Suppressor macrophage treated with lipopolysaccharide for 1 hour (primary cell): ENCODE data around the gene NEUROD2.

Experiments
- DNase-seq, 3 donors: peaks; one replicate each; pipeline ENCODE4 v3.0.0-alpha.2; 2020 to 2022

The NEUROD2 gene

DNA sequence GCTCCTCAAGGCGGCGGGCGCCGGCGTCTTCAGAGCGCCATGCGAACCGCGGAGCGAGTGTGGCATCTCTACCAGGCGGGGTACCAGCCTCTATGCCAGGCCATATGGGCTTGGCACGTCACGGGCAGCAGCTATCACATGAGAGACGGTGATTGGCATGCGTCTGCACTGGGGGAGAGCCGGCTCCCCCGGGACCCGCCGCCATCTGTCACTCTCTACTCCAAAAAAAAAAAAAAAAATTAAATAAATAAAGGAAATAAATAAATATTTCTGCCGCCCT is at the start of gene NEUROD2:
NEUROD2 (minus strand) TSS at position 70 of the 280 bp plus-strand sequence. CDS start 1,321 bp downstream, outside the sequence.
- DNase-seq = no peak

DNA sequence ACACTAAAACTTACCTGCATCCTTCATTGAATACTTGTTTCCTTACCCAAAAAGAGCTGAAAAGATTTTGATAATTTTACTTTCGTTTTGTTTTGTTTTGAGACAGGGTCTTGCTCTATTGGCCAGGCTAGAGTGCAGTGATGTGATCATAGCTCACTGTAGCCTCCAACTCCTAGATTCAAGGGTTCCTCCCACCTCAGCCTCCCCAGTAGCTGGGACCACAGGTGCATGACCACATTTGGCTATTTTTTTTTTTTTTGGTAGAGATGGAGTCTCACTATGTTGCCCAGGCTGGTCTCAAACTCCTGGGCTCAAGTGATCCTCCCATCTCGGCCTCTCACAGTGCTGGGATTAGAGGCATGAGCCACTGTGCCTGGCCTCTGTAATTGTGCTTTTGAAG is 47.4 kb upstream of the NEUROD2 start:
- DNase-seq = no peak

DNA sequence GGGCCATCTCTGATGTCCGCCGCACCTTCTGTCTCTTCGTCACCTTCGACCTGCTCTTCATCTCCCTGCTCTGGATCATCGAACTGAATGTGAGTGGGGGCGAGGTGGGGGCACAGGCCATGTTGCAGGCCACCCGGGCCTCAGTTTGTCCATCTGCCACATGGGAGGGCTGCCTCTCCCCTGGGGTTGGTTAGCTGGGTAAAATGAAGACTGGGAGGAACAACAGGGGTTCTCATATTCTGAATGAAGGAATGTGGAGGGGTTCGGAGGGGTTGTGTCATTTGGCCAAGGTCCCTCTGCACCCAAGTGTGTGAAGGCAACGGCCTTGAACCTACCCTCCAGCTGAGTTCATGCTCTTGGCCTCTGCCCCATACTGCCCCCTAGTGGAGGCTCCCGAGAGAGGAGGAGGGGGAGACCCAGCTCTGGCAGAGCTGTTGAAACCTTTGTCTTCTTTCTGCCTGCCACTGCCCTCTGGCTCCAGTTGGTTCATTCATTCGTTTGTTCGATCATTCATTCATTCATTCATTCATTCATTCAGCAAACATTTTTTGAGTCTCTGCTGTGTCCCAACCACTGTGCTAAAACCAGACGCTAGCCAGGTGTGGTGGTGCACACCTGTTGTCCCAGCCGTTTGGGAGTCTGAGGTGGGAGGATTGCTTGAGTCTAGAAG is 46.1 kb upstream of the NEUROD2 start:
- DNase-seq = peak; percentile 81 to 92 (median 85)

DNA sequence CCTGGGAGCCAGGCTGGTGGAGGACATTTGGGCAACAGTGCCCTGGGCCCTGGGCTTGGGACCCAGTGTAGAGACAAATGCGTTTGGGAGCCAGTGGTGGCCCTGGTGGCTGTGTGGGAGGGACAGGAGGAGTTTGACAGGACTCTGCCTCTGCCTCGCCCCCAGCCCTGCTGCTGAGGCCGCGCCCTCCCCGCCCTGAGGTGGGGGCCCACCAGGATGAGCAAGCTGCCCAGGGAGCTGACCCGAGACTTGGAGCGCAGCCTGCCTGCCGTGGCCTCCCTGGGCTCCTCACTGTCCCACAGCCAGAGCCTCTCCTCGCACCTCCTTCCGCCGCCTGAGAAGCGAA is 45.6 kb upstream of the NEUROD2 start:
- no peak for DNase-seq

DNA sequence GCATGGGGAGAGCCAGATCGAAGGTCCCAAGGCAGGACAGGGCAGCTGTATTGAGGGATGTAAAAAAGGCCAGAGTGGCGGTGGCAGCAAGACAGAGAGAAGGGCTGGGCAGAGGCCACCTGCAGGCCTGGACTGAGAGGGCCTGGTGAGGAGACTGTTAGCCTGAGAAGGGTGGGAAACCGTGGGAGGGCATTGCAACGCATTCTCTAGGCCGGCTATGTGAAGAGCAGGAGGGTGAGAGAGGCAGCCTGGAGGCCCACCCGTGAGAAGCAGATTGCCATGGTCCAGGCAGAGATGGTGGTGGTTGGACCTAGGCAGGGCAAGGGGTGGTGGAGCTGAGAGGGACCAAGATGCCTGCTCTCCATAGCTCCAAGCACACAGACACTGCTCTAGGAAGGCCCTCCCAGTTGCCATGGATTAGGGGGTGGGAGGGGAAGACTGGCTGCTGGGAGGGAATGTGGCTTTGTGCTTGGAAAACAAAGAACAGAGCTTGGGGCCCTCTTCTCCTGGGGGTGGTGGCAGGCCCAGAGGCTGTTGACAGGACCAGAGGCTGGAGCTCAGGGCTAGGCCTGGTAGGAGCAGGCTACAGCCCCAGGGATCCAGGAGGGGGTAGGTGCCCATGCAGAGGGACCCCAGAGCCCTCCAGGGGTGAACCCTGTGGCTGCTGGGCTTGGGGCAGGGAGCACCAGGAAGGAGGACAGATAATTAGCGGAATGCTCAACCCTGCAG is 45.0 kb upstream of the NEUROD2 start:
- DNase-seq = no peak

DNA sequence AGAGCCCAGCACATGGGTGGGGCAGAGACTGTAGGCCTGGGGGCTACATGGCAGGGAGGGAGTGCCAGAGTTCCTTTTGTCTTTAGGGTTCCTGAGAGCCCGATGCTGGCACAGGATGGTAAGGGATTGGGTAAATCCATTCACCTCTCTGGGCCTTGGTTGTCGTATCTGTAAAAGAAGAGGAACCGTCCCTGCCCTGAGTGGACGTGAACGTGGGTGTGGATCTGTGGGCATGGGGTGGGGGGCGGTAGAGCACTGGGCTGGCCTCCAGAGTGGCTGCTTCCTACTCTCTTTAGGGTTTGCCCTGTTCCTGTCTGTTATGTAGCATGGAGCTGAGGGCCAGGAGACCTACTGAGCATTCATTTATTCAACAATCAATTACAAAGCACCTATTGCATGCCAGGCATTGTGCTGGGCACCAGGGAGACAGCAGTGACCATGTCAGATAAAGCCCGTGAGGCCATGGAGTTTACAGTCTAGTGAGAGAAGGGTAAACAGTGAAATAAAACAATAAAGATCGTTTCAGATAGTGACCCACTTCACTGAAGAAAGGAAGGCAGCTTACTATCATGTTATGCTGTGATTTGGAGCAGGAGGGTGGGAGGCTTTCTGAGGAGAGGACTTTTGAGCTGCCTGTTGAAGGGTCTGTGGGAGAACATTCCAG is 44.3 kb upstream of the NEUROD2 start:
- DNase-seq = no peak

DNA sequence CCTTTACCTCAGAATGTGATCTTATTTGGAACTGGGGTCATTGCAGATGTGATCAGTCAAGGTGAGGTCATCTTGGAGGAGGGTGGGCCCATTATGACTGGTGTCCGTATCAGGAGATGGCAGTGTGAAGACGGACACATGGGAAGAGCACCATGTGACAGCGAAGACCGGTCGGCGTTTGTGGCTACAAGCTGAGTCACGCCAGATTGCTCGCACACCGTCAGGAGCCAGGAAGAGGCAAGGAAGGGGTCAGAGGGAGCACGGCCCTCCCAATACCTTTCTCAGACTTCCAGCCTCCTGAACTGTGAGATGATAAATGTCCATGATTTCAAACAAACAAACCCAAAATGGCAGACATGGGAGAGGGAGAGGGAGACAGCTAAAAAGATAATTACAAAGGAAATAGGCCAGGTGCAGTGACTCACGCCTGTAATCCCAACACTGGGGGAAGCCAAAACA is 42.4 kb upstream of the NEUROD2 start:
- DNase-seq = no peak

DNA sequence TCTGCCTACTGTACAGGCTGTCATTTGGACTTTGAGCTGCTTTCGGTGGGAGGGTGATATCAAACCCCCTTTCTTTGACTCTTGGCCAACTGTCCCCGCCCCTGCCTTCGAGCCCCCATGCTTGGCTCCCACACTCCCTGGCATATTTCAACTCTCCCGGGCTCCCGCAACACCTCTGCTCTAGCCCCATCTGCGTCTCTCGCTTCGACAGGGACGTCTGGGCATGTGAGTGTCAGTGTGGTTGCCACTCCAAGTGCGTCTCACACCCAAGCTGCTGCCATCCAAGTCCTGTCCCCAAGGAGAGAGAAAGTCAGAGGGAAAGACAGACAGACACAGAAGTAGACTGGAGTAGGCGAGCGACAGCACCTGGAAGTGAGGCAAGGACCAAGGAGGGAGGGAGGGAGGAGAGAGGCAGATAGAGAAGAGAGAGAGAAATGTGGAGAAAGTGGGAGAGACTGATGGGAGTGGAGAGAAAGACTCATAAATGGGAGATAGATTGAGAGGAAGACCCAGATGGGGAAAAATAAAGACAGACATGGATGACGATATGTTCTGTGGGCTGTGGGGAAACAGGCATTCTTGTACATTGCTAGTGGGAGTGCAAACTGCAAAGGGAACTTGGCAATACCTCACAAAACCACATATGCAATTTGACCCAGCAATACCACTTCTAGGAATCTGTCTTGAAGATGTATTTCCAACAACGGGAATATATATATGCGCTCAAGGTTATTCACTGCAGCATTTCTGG is 41.1 kb upstream of the NEUROD2 start:
- peak; percentile 53 to 58 (median 54) for DNase-seq

DNA sequence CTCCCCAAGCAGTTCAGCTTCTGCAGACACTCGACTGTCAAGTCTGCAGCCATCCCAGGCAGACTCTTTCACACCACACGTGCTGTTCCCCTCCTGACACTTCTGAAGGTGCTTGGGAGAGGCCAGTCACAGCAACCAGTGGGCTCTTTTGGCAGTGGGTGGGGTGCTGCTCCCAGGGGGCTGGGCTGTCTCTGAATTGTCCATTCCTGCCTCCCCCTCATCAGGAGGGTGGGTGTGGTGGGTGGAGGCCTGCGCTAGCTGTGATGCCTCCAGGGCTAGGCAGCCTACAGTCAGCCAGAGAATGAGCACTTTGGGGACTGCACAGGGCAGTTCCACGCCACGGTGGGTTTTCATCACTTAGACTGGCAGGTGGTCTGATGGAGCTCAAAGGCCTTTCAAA is 39.5 kb upstream of the NEUROD2 start:
- no peak for DNase-seq

DNA sequence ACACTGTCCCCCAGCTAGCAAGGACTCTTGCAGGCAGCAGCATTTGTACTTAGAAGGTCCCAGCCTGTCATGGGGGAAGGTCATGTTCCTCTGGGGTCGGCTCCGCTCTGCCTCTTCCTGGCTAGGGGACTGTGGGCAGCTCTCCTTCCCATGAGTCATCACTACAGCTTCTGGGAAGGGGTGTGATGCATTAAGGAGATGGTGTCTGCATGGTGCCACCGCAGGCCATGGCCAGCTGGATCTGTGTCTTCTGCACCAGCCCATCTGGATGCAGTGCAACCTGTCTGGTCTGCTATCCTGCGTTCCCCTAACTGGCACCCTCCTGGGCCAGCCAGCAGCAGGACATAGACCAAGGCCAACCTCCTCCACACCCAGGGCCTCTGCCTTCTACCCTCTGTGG is 35.6 kb upstream of the NEUROD2 start:
- peak in 2 of 3 donors; percentile 51 to 54 for DNase-seq

DNA sequence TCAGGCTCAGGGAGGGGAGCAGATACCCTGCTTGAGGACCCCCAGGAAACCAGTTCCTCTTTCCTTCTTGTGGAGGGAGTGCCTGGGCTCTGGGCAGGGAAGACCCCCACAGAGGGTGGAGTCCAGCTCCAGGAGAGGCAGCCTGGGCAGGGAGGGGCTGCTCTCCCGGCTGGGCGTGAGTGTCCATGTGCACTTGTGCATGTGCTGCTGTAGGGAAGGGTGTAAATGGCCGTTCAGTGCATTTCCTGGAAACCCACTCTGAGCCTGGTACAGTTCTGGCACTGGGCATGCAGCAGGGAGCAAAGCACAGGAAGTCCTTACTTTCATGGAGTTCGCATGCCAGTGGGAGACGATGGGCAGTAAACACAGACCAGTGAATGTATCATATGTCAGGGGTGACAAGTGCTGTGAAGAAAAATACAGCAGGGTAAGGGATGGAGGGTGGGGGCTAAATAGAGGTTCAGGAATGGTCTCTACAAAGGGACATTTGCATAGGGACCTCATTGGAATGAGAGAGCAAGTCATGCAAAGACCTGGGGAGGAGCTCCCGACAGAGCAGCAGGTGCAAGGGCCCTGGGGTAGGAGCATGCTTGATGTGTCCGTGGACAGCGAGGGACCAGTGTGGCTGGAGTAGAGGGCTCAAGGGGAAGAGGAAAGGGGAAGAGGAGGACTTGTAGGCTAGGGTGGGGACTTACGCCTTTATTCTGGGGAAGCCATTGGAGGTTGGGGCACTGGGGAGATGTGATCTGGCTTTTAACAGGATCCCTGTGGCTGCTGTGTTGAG is 34.8 kb upstream of the NEUROD2 start:
- DNase-seq = no peak

DNA sequence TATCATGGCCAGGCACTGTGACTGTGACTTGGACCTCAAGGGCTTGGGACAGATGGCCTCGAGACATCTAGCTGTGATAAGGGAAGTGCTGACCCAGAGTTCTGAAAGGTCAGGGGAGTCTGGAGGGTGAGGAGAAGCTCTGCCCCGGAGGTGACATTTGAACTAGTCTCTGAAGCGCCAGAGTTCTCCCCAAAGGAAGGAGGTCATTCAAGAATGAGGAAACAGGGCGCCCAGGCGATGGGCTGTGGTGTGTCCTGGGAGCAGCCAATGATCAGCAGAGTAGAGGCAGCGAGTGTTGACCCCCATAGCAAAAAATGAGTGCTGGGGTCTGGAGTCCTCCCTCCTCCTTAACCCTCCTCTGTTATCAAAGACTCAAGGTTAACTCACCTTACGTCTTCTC is 34.2 kb upstream of the NEUROD2 start:
- DNase-seq = peak; percentile 55 to 69 (median 65)

DNA sequence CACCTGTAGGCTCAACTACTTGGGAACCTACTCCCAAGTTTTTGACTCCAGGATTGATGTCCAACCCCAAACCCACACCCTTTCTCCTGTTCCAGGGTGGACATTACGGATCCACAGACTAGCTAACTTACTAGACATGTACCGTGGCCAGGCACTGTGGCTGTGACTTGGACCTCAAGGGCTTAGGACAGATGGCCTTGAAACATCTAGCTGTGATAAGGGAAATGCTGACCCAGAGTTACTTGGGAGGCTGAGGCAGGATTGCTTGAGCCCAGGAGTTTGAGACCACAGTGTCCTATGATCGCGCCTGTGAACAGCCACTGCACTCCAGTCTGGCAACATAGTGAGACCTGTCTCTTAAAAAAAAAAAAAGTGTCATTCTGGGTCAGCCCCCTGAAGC is 33.4 kb upstream of the NEUROD2 start:
- DNase-seq = no peak

DNA sequence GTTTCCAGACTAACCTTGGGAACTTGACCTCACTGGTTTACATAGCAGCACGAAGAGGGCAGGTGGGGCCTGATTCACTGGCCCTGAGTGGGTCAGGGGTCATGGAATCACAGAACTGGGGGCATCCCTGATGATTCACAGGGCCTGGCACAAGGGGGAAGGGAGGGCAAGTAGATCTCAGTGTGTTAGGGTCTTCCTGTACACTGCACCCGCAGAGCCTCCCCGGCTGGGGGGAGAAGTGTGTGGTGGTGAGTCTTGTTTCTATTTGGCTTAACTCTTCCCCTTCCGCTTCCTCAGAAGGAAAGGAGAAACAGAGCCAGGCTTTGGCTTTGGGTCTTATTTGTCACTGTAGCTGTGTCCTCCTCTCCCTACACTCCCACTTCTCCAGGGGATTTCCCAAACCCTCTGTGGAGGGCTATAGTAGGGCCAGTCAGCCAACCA is 32.9 kb upstream of the NEUROD2 start:
- DNase-seq = peak; percentile 69 to 80 (median 76)

DNA sequence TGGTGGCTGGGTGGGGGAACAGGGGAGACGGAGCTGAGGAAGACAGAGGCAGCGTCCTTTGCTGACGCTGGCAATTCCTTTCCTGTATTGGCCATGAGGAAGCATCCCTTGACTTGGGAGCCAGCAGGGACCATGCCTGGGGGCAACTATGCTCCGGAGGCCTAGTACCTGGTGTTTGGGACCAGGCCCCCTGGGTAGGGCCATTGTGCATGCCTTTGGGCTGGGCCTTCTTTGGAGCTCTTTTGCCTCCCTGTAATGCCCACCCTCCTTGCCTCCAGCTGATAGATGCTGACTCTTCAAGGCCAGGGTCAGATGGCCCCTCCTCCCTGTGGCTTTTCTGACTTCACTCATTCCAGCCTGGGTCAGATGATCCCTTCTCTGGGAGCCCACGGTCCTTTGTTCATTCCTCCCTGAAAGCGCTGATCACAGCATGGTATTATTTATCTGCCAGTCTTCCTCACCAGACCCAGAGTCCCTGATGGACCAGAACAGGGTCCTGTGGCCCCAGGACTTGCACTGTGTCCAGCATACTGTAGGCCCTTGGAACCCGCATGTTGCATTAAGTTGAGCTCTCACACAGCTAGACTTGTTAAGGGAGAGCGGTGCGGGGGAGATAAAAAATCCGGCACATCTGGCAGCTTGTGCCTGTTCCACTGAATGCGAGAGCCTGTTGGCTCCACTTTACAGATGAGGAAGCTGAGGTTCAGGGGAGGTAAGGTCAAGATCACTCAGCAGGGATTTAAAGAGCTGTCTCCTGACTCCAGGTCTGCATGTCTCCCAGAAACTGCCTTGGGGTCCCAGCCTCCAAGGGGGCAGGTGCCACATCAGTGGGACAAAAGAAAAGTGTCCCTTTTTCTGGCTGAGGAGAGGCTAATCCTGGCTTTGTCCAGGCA is 32.1 kb upstream of the NEUROD2 start:
- no peak for DNase-seq

DNA sequence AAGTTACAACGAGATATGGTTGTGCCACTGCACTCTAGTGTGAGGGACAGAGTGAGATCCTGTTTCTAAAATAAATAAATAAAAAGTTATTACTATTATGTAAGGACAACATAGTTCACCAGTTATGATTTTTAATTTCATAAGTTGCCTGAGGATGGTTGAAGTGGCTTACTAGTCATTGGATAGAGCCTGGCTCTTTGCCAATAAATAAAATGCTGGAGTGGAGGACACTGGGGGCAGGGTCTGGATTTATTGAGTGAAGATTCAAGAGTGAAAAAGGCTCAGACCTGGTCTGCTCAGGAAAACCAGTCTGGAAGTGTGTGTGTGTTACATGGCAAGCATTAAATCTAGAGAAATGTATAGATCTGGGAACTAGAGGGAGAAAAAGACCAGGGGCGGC is 31.3 kb upstream of the NEUROD2 start:
- DNase-seq = no peak

DNA sequence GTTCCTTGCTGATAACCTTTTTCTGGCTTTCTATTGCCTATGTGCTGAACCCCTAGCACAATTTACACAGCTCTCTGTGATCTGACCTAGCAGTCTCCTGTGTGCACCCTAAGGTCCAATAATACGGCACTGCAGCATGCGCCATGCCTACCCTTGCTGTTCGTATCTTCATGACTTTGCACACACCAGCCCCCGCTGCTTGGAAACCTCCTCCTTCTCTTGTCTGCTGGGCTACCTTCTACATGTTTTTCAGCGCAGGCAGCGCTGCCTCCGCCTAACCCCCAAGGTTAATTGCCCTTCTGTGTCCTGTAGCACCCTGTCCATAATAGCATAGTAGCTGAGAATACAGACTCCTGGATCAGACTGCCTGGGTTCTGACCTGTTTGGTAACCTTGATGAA is 30.6 kb upstream of the NEUROD2 start:
- no peak for DNase-seq

DNA sequence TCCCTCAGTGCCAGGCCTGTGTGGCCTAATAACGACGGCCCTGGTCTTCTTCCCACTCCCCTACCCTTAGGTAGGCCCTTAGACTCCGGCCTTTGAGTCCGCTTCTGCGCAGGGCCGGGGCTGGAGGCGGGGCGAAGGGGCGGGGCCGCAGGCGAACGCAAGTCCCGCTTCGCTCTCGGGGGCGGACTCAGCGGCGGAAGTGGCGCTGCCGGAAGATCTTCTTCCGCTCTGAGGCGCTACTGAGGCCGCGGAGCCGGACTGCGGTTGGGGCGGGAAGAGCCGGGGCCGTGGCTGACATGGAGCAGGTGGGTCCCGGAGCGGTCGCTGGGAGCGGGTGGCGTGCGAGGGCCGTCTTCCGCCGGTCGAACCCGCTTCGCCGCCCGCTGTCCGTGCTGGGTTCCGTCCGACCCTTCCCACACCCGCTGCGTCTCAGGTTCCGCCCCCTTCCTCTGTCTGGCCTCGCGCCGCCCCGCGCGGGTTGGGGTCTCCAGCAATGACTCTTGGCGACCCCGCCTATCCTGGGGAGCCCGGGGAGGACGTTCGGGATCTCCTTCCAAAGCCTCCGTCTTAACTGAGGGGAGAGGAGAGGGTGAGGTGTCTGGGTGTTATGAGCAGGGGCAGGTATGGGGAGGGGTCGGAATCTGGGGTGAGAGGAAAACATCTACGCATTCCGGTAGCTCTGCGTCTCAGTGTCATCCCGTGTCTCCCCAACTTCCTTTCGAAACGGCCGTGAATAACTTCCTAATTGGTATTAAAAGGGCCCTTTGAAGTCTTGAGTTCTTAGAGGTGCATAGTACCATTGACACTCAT is 29.4 kb upstream of the NEUROD2 start, which contains the start of gene STARD3:
STARD3 (plus strand) TSS at position 218 of the 810 bp plus-strand sequence. CDS start 16,388 bp downstream, outside the sequence.
- peak; percentile 90 to 97 (median 95) for DNase-seq

DNA sequence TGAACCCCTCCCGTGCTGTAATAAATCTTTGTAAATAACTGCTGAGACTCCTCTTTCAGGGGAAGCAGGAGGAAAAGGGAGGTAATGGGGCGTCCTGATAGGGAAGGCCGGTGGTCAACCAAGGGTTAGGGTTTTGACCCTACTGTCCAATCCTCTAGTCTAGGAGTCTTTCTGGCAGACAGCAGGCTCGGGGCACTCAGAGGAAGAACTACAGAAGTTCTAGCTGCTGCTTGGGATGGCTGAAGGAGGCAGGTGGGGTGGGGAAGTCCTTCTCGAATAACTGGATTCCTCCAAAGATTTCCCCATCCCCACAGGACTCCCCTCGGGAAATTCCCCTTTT is 28.8 kb upstream of the NEUROD2 start:
- DNase-seq = no peak

DNA sequence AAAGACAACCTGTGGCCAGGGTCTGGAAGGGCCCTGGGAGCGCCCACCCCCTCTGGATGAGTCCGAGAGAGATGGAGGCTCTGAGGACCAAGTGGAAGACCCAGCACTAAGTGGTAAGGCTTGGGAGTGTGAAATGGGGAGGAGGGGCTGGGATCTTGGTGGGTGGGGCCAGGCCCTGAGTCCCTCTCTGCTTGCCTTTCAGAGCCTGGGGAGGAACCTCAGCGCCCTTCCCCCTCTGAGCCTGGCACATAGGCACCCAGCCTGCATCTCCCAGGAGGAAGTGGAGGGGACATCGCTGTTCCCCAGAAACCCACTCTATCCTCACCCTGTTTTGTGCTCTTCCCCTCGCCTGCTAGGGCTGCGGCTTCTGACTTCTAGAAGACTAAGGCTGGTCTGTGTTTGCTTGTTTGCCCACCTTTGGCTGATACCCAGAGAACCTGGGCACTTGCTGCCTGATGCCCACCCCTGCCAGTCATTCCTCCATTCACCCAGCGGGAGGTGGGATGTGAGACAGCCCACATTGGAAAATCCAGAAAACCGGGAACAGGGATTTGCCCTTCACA is 28.0 kb upstream of the NEUROD2 start:
- no peak for DNase-seq
